ENCODE measurements around the gene MOCS1. TPM values are rescaled to one million over a fixed set of nuclear protein-coding genes. Genes with fewer than 3 reads are reported as not detected.

MOCS1 gene
- total RNA-seq, 1 donor, result 25.3 TPM

DNA sequence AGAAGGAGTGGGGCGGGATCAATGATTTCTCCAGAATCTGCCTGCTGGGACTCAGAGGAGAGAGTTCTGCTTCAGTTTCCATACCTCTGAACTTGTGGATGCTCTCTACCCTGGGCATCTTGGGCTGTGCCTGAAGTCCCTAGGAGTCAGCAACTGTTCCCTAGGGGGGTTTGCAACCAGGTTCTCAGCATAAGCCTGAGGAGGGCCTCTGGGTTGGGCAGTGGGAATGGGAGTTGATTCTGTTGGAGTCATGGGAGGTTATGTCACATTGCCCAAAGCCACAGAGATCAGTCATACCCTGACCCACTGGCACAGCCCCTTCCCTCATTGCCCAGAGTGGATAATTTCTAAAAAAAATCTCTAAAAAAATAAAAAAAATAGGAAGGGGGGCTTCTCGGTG lies 47.4 kb downstream of the MOCS1 start:
- Histone ChIP-seq H3K4me2 (ENCODE audit: insufficient read depth, low read length) (no peak overlapping the region), H3K27ac (ENCODE audit: low read depth, low read length) (peak overlapping the region; percentile 99), H3K9me3 (ENCODE audit: low read depth, low read length) (no peaks in the 10 kb centered on the region), H3K4me1 (ENCODE audit: insufficient read depth, low read length) (peaks cover 68% of the 10 kb centered on the region), H3K4me3 (ENCODE audit: insufficient read depth, low read length) (no peak overlapping the region), H3K36me3 (ENCODE audit: insufficient read depth, low read length) (peaks cover 9% of the 10 kb centered on the region), H2AFZ (ENCODE audit: low read length) (no peak overlapping the region), H4K20me1 (ENCODE audit: insufficient read depth, low read length) (no peaks in the 10 kb centered on the region), H3K79me2 (ENCODE audit: insufficient read depth, low read length) (no peaks in the 10 kb centered on the region), H3K27me3 (ENCODE audit: insufficient read depth, low read length) (no peaks in the 10 kb centered on the region)
- DNase-seq (ENCODE audit: insufficient read length, low spot score, missing footprints), result no peak
- TF ChIP-seq, protein P1, sequence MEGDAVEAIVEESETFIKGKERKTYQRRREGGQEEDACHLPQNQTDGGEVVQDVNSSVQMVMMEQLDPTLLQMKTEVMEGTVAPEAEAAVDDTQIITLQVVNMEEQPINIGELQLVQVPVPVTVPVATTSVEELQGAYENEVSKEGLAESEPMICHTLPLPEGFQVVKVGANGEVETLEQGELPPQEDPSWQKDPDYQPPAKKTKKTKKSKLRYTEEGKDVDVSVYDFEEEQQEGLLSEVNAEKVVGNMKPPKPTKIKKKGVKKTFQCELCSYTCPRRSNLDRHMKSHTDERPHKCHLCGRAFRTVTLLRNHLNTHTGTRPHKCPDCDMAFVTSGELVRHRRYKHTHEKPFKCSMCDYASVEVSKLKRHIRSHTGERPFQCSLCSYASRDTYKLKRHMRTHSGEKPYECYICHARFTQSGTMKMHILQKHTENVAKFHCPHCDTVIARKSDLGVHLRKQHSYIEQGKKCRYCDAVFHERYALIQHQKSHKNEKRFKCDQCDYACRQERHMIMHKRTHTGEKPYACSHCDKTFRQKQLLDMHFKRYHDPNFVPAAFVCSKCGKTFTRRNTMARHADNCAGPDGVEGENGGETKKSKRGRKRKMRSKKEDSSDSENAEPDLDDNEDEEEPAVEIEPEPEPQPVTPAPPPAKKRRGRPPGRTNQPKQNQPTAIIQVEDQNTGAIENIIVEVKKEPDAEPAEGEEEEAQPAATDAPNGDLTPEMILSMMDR (IDR thresholded peaks at IDR 0.05; ENCODE audit: extremely low read depth, low read depth, low read length), result no peak

DNA sequence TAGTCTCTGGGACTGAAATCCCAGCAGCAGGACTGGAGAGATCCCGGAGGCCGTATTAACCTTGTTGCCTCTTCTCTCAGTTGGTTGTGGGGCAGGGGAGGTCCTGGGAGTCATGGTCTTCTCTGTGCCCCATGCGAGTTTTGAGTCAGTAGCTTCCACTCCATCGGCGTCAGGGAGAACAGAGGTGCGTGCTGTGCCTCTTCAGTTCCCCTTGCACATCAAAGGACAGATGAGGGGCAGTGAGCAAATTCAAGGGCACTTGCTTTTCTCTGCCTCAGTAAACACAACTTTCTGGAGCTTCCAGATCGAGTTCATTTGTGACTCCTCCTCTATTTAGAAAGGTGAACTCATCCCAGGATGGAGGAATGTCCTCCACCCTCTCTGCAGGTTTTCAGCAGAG lies 48.6 kb downstream of the MOCS1 start:
- no peak for DNase-seq (ENCODE audit: insufficient read length, low spot score, missing footprints)
- H3K4me1 ChIP-seq (ENCODE audit: insufficient read depth, low read length), result peaks cover 76% of the 10 kb centered on the region

DNA sequence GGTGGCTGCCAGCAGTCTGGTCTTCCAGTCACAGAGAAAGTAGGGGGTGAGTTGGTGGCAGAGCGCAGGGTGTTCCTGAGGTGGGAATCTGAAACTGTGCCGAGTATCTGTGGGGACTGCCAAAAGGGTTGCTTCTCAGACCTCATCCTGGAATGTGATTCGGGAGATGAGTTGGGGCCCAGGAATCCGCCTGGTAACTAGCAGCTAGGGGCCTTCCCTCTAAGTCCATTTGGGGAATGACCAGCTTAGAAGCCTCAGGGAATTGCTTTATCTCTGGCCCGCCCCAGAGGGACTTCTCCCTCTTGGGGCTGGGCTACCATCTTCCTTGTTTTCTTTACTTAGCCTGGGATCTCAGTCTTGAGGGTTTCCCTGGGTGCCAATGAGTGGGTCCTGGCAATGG lies 49.6 kb downstream of the MOCS1 start:
- peak overlapping the region; percentile 22 for H3K4me2 ChIP-seq (ENCODE audit: insufficient read depth, low read length)
- peak overlapping the region; percentile 99 for H3K27ac ChIP-seq (ENCODE audit: low read depth, low read length)

More for the DNA sequence above, 48.6 kb downstream of the MOCS1 start:
- no peak overlapping the region for H3K4me2 ChIP-seq (ENCODE audit: insufficient read depth, low read length)
- no peaks in the 10 kb centered on the region for H4K20me1 ChIP-seq (ENCODE audit: insufficient read depth, low read length)
- no peak overlapping the region for H2AFZ ChIP-seq (ENCODE audit: low read length)
- H3K27me3 ChIP-seq (ENCODE audit: insufficient read depth, low read length), result no peaks in the 10 kb centered on the region
- peak overlapping the region; percentile 99 for H3K27ac ChIP-seq (ENCODE audit: low read depth, low read length)
- peaks cover 9% of the 10 kb centered on the region for H3K36me3 ChIP-seq (ENCODE audit: insufficient read depth, low read length)
- TF ChIP-seq, protein P1 (IDR thresholded peaks at IDR 0.05; ENCODE audit: extremely low read depth, low read depth, low read length), result no peak
- H3K79me2 ChIP-seq (ENCODE audit: insufficient read depth, low read length), result no peaks in the 10 kb centered on the region
- no peaks in the 10 kb centered on the region for H3K9me3 ChIP-seq (ENCODE audit: low read depth, low read length)
- H3K4me3 ChIP-seq (ENCODE audit: insufficient read depth, low read length), result no peak overlapping the region

DNA sequence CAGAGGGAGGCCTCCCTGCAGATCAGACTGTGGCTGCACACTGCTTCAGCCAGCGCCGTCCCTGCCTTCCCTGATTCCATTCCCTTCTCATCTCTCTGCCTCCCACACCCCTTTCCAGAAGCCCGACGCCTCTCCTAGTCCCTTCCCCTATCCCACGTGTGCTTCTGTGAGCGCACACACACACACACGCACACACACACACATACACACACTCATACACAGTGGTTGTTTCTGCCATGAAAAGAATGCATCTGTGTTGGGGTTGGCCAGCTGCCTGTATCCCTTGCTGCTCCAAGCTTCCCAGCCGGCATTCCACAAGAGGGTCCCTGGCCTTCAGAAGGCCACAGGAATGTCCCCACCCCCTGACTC lies 51.7 kb downstream of the MOCS1 start:
- Histone ChIP-seq H3K4me3 (ENCODE audit: insufficient read depth, low read length) (peak overlapping the region; percentile 53), H2AFZ (ENCODE audit: low read length) (peak overlapping the region; percentile 54), H3K36me3 (ENCODE audit: insufficient read depth, low read length) (peaks cover 15% of the 10 kb centered on the region), H3K27me3 (ENCODE audit: insufficient read depth, low read length) (no peaks in the 10 kb centered on the region), H3K4me2 (ENCODE audit: insufficient read depth, low read length) (peak overlapping the region; percentile 76), H3K27ac (ENCODE audit: low read depth, low read length) (peak overlapping the region; percentile 99), H3K4me1 (ENCODE audit: insufficient read depth, low read length) (peaks cover 74% of the 10 kb centered on the region), H4K20me1 (ENCODE audit: insufficient read depth, low read length) (no peaks in the 10 kb centered on the region), H3K79me2 (ENCODE audit: insufficient read depth, low read length) (no peaks in the 10 kb centered on the region), H3K9me3 (ENCODE audit: low read depth, low read length) (no peaks in the 10 kb centered on the region)
- TF ChIP-seq, protein P1 (IDR thresholded peaks at IDR 0.05; ENCODE audit: extremely low read depth, low read depth, low read length), result no peak
- peak; percentile 96 for DNase-seq (ENCODE audit: insufficient read length, low spot score, missing footprints)

More for the DNA sequence above, 49.6 kb downstream of the MOCS1 start:
- H2AFZ ChIP-seq (ENCODE audit: low read length), result no peak overlapping the region
- TF ChIP-seq, protein P1 (IDR thresholded peaks at IDR 0.05; ENCODE audit: extremely low read depth, low read depth, low read length), result no peak
- no peaks in the 10 kb centered on the region for H3K79me2 ChIP-seq (ENCODE audit: insufficient read depth, low read length)
- H3K4me1 ChIP-seq (ENCODE audit: insufficient read depth, low read length), result peaks cover 82% of the 10 kb centered on the region
- no peak overlapping the region for H3K4me3 ChIP-seq (ENCODE audit: insufficient read depth, low read length)
- H4K20me1 ChIP-seq (ENCODE audit: insufficient read depth, low read length), result no peaks in the 10 kb centered on the region
- no peaks in the 10 kb centered on the region for H3K27me3 ChIP-seq (ENCODE audit: insufficient read depth, low read length)
- peaks cover 16% of the 10 kb centered on the region for H3K36me3 ChIP-seq (ENCODE audit: insufficient read depth, low read length)
- peak; percentile 90 for DNase-seq (ENCODE audit: insufficient read length, low spot score, missing footprints)
- H3K9me3 ChIP-seq (ENCODE audit: low read depth, low read length), result no peaks in the 10 kb centered on the region
